ENCODE results near the gene ZNF792.

DNA sequence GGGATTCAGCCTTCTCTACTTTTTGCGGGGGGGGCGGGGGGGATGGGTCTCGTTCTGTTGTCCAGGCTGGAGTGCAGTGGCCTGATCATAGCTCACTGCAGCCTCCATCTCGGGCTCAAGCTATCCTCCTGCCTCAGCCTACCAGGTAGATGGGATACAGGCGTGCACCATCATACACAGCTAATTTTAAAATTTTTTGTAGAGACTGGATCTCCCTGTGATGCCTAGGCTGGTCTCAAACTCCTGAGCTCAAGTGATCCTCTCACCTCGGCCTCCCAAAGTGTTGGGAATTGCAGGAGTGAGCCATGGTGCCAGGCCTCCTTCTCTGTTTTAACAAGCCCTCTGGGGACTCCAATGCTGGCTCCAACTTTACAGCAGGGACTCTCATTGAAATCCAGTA is 569 bp upstream of the ZNF792 start:
- TF ChIP-seq POLR2A (IDR thresholded peaks at IDR 0.05; ENCODE audit: extremely low read depth, insufficient read length) = no peak
- TF ChIP-seq, protein P1, sequence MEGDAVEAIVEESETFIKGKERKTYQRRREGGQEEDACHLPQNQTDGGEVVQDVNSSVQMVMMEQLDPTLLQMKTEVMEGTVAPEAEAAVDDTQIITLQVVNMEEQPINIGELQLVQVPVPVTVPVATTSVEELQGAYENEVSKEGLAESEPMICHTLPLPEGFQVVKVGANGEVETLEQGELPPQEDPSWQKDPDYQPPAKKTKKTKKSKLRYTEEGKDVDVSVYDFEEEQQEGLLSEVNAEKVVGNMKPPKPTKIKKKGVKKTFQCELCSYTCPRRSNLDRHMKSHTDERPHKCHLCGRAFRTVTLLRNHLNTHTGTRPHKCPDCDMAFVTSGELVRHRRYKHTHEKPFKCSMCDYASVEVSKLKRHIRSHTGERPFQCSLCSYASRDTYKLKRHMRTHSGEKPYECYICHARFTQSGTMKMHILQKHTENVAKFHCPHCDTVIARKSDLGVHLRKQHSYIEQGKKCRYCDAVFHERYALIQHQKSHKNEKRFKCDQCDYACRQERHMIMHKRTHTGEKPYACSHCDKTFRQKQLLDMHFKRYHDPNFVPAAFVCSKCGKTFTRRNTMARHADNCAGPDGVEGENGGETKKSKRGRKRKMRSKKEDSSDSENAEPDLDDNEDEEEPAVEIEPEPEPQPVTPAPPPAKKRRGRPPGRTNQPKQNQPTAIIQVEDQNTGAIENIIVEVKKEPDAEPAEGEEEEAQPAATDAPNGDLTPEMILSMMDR (IDR thresholded peaks at IDR 0.05; ENCODE audit: low read depth, low read length) = no peak
